ENCODE measurements around the gene STK25.
"Not testable (repeated sequence)": the region's sequence is repeated elsewhere in the genome, so short reads cannot be mapped to it uniquely, and the experiment has no call there.

STK25 gene

DNA sequence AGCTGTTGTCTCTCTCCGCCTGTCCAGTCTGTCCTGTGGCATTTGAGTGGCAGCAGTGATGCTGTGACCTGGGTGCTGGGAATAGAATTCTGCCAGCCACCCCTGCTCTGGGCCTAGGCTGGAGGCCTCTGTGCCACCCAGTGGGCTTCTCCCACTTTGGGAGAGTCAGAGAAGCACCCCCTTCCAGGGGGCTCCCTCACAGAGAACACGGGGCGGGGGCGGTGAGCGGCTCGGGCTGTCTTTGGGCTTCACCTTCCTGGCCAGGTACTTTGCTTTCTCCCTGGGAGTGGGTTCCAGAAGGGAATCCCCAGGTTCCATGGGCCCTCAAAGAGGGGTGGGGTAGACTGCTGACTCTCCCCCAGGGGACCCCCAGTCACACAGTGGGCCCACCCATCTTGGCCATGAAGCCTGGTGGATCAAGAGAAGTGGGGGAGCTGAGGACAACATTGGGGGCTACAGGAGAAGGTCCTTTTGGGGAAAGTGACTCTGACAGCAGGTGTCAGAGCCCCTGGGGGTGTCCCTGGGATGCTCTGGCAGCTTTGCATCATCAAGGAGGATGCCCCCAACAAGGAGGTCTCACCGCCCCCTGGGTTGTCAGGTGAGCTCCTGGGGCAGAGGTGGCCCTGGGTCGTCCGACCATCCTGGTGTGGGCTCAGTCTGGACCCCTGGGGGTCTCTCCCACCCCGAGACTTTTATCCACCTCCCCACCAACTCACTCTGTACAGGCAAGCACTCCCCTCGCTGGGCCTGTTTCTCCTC is 31.4 kb upstream of the STK25 start:
- DNase-seq (ENCODE audit: low spot score) = no peak

DNA sequence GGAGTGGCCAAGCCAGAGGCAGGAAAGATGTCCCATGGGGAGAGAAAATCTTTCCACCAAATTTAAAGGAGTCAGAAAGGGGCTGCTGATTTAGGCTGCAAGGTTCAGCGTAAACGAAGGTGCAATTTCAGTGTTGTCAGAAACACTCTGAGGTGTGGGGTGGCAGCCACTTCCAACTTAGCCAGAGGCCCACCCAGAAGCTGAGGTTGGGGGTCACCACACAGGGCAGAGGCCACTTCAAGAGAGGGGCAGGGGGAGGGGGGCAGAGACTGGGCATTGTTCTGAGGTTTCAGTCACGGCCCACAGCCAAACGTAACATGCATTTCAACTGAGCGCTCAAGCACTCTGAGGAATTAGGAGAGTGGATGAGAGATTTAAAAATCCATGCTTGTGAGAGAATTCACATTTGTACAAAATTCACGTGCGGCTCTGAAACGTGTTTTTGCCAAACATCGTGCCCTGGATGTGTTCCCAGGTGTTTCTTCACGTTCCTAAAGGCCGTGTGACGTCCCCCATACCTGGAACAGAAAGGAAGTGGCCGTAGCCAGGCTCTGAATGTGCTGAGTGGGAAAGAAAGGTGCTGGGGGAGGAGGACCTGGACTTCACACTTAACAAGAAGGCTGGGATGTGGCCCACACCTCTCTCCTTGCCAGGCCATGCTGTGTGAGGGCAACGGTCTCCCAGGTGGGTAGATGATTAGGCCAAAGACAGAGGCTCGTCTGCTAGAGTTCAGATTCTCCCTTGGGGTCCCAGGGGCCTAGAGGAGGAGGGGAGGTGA is 30.6 kb upstream of the STK25 start:
- DNase-seq (ENCODE audit: low spot score) = no peak

DNA sequence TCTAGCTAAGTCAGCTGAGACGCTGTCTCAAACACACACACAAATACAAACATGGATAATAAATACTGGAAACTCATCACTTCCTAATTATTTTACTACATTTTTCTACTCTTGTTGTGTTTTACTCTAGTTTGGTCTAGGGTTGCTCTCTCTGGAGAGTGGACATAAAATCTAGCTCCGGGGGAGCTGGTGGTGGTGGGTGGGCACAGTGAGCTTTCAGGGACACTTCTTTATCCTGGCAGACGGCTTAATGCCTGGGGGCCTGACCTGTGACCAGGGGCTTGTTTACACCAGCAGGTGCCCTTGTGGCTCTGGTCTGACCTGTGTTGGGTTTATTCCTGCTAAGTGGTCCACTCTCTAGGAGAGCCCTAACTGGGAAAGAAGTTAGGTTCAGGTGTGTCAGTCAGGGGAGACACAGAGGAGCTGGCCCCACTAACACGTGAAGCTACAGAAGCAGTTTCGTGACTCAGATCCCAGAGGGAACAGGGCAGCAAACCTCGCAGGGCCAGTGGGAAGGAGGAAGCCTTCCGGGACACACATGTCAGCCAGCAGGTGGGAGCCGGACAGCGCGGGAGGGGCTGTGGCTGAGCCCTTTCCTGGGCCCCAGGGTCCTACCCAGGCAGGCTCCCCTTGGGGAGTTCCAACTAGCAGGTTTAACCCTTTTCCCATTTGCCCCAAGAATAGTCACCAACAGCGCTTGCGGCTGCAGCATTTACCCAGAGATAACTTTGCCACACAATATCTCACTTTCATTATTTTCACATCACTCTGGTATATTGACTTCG is 27.7 kb upstream of the STK25 start:
- DNase-seq (ENCODE audit: low spot score) = no peak

DNA sequence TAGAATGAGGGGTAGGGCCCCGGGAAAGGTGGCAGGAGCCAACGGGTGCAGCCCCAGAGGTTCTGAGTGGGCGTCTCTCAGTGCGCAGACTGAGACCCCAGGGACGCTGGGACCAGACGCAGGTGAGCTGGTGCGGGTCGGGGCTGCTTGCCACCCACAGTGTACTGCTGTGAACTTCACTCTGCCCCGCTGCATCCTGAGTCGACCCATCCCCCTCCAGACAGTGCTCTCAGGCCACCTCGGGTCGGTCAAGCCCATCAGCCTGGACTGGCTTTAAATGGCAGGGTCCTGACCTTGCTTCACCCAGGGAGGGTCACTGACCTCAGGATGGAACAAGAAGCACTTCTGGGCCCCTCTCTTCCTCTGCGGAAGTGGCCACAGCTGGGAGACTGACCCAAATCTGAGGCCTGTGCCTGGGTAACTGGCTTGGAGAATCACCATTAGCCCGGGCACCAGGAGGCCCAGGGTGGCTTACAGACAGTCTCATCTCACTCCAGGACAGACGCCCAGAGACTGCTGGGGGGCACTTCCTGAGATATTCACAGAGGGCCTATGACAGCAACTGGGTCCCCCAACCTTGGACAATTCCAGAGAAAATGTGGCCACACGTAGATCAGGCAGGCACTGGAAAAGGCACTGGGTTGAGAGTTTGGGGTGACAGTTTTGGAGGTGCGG is 26.5 kb upstream of the STK25 start:
- DNase-seq (ENCODE audit: low spot score) = no peak

DNA sequence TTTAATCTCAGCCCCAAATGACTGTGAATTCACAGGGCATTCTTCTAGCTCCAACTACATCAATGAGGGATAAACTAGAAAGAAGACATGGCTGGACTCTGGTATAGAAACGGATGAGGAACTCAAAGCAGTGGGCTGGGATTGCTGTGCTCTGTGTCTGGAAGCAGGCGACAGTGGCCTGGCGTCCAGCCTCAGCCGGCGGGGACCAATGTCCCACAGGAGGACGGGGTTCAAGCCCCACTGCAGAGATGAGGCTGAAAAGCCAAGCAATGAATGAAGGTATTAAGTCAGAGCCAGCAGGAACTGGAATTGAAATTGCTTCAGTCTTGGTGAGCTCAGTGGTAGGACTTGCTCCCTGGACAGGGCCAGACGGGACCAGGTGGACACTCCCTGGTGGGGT is 25.9 kb upstream of the STK25 start:
- DNase-seq (ENCODE audit: low spot score) = no peak

DNA sequence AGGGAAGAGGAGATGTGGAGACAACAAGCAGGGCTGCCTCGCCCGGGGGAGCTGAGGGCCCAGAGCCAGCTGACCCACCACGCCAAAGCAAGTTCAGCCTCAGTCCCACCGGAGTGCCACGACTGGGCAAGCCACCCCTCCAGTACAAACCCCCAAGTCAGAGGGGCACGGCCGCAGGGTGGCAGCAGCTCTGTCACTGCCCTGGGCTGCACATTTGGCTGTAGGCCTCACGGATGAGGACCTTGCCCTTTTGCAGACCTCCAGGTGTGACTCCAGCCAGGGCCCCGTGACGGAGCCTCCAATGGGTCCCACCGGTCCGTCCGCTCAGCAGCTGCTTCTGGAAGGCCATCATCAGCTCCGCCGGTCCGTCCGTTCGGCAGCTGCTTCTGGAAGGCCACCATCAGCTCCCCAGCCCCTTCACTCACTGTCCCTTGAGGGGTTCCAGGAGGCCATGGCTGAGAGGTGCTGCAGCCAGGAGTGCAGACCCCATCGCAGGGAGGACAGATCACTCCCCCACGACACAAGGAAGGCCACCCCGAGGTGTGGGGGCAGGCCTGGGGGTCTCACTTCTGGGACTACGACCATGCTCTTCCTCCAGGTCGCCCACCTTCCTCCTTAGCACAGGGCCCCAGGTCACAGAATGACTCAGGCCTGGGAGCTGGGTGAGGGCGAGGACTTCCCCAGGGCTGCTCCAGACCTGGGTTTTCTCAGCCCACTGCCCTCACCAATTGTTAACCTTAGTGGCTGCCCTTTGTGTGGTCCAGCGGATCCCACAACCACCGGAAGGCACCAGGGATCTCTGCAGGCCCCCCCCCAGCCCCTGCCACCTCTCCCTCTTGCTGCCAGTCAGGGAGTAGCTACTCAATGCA is 24.6 kb upstream of the STK25 start:
- DNase-seq (ENCODE audit: low spot score) = no peak

DNA sequence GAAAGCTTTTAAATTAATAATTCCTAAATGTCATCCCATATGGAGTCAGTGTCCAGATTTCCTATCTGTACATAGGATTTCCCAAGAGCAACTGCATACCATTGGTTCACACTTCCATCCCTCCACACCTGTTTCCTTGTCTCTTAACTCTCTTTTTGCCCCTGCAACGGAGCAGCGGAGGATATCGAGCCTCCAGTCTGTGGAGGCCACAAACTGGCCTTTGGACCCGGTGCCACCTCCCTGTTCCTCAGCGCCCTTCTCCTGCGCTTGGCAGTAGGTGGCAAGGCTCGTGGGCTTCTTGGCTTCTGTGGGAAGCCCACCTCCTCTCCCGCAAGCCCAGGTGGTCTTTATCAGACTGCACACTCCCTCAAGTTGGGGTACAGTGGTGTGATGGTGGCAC is 23.8 kb upstream of the STK25 start:
- no peak for DNase-seq (ENCODE audit: low spot score)

DNA sequence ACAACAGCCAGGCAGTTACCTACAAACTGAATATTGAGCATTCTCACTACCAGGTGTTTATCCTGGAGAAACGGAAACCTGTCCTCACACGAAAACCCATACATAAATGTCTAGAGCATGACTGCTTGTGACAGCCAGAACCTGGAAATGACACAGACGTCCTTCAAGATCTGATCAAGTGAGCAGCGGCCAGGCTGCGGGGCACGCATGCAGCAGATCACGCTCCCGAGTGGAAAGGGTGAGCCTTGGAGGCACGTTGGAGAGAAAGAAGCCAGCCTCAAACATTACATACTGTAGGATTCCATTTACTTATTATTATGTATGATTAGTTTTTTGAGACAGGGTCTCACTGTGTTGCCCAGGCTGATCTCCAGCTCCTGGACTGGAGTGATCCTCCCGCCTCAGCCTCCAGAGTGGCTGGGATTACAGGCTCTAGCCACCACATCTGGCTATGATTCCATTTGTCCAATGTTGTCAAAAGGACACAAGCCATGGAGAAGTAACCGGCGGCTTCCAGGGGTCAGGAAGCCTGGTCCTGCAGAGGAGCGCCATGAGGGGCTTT is 22.9 kb upstream of the STK25 start:
- DNase-seq (ENCODE audit: low spot score) = no peak

DNA sequence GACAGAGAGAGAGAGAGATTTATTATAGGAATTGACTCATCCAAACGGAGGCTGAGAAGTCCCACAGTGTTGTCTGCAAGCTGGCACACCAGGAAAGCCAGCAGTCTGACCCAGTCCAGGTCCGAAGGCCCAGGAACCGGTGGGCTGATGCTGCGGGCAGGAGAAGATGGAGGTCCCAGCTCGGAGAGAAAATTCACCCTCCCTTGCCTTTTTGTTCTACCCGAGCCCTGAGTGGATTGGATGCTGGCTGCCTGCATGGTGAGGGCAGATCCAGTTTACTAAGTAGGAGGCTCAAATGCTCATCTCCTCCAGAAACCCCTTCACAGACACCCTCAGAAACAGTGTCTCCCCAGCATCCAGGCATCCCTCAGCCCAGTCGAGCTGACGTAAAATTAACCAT is 22.2 kb upstream of the STK25 start:
- no peak for DNase-seq (ENCODE audit: low spot score)

DNA sequence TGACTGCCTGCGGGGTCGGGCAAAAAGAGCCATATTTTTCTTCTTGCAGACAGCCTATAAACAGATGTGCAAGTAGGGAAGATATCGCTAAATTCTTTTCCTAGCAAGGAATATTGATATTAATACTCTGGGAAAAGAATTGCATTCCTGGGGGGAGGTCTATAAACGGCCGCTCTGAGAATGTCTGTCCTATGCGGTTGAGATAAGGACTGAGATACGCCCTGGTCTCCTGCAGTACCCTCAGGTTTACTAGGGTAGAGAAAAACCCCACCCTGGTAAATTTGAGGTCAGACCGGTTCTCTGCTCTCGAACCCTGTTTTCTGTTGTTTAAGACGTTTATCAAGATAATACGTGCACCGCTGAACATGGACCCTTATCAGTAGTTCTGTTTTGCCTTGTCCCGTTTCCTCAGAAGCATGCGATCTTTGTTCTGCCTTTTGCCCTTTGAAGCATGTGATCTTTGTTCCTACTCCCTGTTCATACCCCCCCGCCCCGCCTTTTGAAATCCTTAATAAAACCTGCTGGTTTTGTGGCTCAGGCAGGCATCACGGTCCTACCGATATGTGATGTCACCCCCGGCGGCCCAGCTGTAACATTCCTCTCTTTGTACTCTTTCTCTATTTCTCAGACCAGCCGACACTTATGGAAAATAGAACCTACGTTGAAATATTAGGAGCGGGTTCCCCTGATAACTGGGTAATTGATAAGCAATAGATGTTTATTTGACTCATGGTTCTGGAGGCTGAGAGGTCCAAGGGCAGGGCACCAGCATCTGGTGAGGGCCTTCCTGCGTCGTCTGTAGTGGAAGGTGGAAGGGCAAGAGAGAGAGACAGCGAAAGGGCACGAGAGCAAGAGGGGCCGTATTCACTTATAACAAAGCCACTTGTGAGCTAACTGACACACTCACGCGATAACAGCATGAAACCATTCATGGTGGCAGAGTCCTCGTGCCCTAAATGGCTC is 17.7 kb upstream of the STK25 start:
- not testable (repeated sequence) for DNase-seq (ENCODE audit: low spot score)

DNA sequence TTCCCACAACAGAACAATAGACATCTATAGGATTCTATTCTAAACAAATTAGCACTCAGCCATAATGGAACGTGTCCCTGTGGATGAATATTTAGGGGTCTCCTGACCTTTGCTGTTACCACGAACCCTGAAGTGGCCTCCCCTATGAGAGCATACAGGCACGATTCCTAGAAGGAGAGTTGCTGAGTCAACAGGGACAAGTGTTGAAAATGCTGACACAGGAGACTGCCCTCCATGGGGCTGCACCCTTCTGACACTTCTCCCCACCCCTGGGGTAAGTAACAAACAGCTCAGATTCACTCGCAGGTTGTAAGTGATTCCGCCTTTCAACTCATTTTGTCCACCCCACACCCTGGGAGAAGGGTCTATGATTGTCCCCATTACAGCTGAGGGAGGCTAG is 14.1 kb upstream of the STK25 start:
- no peak for DNase-seq (ENCODE audit: low spot score)

DNA sequence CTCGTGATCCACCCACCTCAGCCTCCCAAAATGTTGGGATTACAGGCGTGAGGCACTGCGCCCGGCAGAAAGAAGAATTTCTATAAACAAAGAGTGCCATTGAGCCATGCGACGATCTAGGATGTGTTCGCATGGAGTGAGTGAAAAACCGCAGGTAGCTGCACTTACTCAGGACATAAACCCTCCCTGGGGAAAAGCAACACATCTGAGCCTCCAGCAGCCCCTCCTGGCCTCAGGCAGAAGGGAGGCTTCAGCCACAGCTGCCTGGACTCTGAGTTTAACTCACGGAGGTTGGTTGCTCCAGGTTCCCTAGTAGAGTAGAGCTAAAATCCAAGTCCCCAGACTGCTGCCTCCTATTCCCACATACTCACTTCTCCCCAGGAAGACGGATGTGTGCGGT is 11.3 kb upstream of the STK25 start:
- DNase-seq (ENCODE audit: low spot score) = no peak

DNA sequence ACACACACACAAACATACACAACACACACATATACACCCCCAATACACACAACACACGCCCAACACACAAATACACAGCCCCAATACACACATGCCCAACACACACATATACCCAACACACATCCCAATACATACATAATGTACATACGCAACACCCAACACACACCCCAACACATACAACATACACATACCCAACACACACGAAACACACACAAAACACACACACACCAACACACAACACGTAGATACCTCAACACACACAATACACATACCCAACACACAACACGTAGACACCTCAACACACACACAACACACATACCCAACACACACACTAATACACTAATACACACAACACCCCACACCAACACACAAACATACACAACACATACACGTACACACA is 8.9 kb upstream of the STK25 start:
- DNase-seq (ENCODE audit: low spot score) = no peak

DNA sequence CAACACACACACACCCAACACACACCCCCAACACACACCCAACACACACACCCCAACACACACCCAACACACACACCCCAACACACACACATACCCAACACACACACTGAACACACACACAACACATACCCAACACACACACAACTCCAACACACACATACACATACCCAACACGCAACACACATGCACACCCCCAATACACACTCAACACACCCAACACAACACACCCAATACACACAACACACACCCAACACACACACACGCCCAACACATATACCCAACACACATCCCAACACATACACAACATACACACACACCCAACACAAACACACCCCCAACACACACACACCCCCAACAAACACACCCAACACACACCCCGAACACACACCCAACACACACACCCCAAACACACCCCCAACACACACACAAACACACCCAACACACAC is 8.2 kb upstream of the STK25 start:
- no peak for DNase-seq (ENCODE audit: low spot score)

DNA sequence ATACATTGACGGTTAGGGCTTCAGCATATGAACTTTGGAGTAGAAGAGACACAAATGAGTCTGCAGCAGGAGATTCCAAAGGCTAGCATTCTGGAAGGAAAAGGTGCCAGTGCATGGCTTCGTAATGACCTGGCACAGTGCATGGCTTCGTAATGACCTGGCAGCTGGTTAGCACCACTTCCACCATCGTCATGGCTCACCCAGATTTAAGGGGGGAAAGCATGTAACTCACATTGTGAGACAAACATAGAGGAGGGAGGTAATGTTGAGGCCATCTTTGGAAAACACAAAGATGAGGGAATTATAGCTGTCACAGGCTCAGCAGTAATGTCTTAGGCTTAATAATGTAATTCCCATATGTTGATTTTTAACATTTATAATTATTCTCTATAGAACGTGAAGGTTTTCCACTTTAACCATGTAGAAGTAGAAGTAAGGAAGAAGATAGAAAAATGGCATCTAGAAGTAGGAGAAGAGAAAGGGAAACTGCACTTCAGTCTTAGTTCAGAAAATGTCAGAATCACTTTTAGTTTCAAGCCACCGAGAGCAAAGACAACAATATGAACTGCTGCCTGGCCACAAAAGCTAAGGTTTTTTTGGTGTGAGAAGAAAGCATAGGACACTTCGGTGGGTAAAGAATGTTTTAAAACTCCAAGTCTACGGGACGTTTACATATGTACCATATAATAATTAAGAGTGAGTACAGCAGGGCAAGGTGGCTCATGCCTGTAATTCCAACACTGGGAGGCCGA is 6.8 kb upstream of the STK25 start:
- DNase-seq (ENCODE audit: low spot score) = no peak

DNA sequence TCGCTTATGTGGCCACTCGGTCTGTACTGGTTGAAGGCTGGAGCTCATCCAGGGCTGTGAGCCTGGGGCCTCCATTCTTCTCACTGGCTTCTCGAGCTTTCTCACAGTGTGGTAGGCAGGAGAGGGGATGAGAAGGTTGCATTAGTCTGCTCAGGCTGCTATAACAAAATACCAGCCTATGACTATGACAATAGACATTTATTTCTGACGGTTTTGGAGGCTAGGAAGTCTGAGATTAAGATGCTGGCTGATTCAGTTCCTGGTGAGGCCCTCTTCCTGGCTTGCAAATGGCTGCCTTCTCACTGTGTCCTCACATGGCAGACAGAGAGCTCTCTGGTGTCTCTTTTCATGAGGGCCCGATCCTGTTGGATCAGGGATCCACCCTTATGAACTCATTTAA is 6.2 kb upstream of the STK25 start:
- no peak for DNase-seq (ENCODE audit: low spot score)

DNA sequence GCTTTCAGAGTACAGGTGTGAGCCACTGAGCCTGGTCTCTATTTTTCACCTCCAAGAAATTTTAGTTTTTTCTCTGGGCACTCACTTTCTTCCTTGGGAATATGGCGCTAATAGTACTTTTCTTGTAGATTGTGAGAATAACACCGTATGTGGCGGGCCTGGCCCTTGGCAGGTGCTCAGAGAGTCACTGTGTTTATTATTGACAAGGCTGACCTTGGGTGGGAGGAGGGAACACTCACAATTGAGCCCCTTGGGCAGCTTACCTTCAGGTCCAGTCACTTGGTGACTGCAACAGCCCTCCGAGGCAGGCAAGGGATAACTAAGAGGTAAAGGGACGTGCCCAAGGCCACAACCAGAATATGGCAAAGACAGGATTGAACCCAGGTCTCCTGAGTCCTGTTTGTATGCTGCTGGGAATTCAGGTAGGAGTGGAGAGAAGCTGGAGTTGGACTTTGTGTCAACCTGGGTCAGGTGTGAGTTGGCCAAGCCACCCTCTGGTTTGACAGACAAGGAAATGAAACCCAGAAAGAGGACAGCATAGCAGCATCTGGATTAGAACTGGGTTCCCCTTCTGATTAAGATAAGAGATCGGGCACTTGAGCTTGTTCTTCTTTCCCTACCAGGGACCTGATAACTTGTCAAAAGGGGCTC is 2.8 kb upstream of the STK25 start:
- no peak for DNase-seq (ENCODE audit: low spot score)

DNA sequence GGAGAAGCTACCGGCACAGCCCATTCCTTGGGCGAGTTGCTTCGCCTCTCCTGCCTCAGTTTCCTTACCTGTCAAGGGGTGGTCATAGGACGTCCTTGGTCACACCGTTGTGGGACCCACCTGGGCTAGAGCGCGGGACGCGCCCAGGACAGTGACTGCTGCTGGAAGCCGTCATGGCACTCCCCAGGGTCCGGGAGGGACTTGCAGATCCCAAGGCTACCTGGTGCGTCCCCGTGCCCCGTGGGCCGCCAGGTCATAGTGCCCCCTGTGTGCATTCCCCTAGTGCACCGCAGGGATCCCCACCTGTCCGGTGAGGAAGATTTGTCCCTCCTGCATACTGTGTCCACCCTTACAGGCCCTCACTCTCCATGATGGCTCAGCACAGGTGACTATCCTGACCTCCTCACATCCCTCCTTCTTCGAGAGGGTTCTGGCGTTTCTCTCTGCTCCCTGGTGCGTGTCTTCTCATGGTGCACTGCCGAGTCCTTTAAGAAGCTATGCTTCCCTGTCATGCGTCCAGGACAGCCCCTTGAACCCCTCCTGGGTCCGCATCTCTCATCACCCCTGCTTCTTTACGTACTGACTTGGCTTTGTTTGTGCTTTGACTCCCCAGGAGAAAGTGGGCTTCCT is 886 bp upstream of the STK25 start:
- no peak for DNase-seq (ENCODE audit: low spot score)

Measured in CD4-positive, alpha-beta T cell treated with Interleukin-15 for 4 hours (primary cell).